ENCODE measurements around the gene TMEM30B.

Gene TMEM30B

GRCh38 chr14:61253064-61253738 is 27.9 kb downstream of the TMEM30B start:
- DNase-seq (ENCODE audit: low read depth) = no peak
- H3K4me3 ChIP-seq (ENCODE audit: low read depth, low read length) = no peak overlapping the region
- TF ChIP-seq CTCF (IDR thresholded peaks at IDR 0.05; ENCODE audit: insufficient read depth, low read depth, low read length, missing control alignments) = no peak

- DNase-seq (ENCODE audit: low read depth) = peak; percentile 86
- peak; percentile 79 for TF ChIP-seq CTCF (IDR thresholded peaks at IDR 0.05; ENCODE audit: insufficient read depth, low read depth, low read length, missing control alignments)
- no peak overlapping the region for H3K4me3 ChIP-seq (ENCODE audit: low read depth, low read length)
Measured at GRCh38 chr14:61252369-61253063, 28.6 kb downstream of the TMEM30B start.

GRCh38 chr14:61250063-61250462 is 31.1 kb downstream of the TMEM30B start:
- TF ChIP-seq CTCF (IDR thresholded peaks at IDR 0.05; ENCODE audit: insufficient read depth, low read depth, low read length, missing control alignments) = no peak
- no peak for DNase-seq (ENCODE audit: low read depth)
- no peak overlapping the region for H3K4me3 ChIP-seq (ENCODE audit: low read depth, low read length)

- DNase-seq (ENCODE audit: low read depth) = no peak
- H3K4me3 ChIP-seq (ENCODE audit: low read depth, low read length) = no peak overlapping the region
- no peak for TF ChIP-seq CTCF (IDR thresholded peaks at IDR 0.05; ENCODE audit: insufficient read depth, low read depth, low read length, missing control alignments)
Measured at GRCh38 chr14:61247935-61248334, 33.2 kb downstream of the TMEM30B start.

DNA sequence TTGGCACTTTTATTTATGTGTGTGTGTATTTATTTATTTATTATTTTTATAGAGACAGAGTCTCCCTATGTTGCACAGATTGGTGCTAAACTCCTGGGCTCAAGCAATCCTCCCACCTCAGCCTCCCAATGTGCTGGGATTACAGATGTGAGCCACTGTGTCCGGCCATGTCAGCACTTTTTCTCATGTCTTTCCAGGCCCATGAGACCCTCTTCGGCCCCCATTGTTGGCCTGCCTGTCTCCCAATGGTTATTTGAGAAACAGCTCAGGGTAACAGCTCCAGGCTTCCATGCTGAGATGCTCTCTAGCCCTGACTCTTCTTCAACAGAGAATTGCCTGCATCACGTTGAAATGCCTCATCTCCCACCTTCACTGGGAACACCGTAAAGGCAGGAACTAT is 34.4 kb downstream of the TMEM30B start:
- DNase-seq (ENCODE audit: low read depth) = no peak
- no peak for TF ChIP-seq CTCF (IDR thresholded peaks at IDR 0.05; ENCODE audit: insufficient read depth, low read depth, low read length, missing control alignments)
- H3K4me3 ChIP-seq (ENCODE audit: low read depth, low read length) = no peak overlapping the region

GRCh38 chr14:61244009-61244408 is 37.1 kb downstream of the TMEM30B start:
- no peak for DNase-seq (ENCODE audit: low read depth)
- H3K4me3 ChIP-seq (ENCODE audit: low read depth, low read length) = no peak overlapping the region
- no peak for TF ChIP-seq CTCF (IDR thresholded peaks at IDR 0.05; ENCODE audit: insufficient read depth, low read depth, low read length, missing control alignments)

Measured in GM12865 (cell line).